HepG2 (cell line): ENCODE results near the gene FUT6. TPM values are rescaled to one million over a fixed set of nuclear protein-coding genes. Genes with fewer than 3 reads are reported as not detected.

Source experiments
- ATAC-seq: fragments of 200-7000 bp; cut with Tn5 transposase; 3 replicates; pipeline ENCODE4 v1.9.1; 2020; ENCODE audit warnings: mild to moderate bottlenecking, moderate library complexity
- BruUV-seq: library from RNA; stranded (reverse); fragments of 400-500 nt; replicated peaks from 2 replicates; lab custom pipeline; 2021; lab: Mats Ljungman, UMichigan
- CTCF ChIA-PET: fragments of 300-600 bp; formaldehyde crosslinking; extraction: SDS; loops from one replicate; lab custom pipeline; 2021; ENCODE audit warnings: low total read pairs, inconsistent platforms, low intra/inter-chr PET ratio; lab: Yijun Ruan, JAX
- POLR2A ChIA-PET: fragments of 350-600 bp; sonication (Branson Sonifier 250); formaldehyde crosslinking; loops from one replicate; lab custom pipeline; 2020; ENCODE audit warnings: antibody characterized with exemption, inconsistent platforms; lab: Yijun Ruan, JAX
- DNase-seq: peaks from one replicate; pipeline ENCODE4 v3.0.0-alpha.2; 2015; ENCODE audit warnings: low spot score
- FAIRE-seq: peaks from 3 replicates; lab custom pipeline; 2011; peaks lifted over from hg19 to GRCh38; lab: Jason Lieb, UNC
- H2AFZ ChIP-seq: one replicate; pipeline ENCODE4 v1.6.1; 2011; ENCODE audit warnings: low read length, inconsistent platforms
- H3K27ac ChIP-seq: fragments of 300-600 bp; 3 replicates; pipeline ENCODE4 v1.8.0; 2011; ENCODE audit warnings: mixed run types, mild to moderate bottlenecking, mixed read lengths, low read length, inconsistent platforms; ENCODE audit not compliant: insufficient read depth; ENCODE audit errors: extremely low read length
- H3K27me3 ChIP-seq, 2 experiments: fragments of 200-600 bp in 1 of 2; 2 replicates in 1 of 2; 3 replicates in 1 of 2; pipeline versions ENCODE4 v1.6.0 to v1.8.0; 2011; ENCODE audit warnings: low read length in 2 of 2, mild to moderate bottlenecking in 2 of 2, moderate library complexity in 2 of 2, inconsistent platforms in 1 of 2; ENCODE audit not compliant: insufficient read depth in 2 of 2, control insufficient read depth in 1 of 2
- H3K36me3 ChIP-seq, 2 experiments: fragments of 200-600 bp in 1 of 2; replicated peaks in 1 of 2; 2 replicates in 1 of 2; 3 replicates in 1 of 2; pipeline versions ENCODE4 v1.5.1 to v1.8.0; 2011; ENCODE audit warnings: low read length in 2 of 2, inconsistent platforms in 1 of 2; ENCODE audit not compliant: insufficient read depth in 2 of 2, control insufficient read depth in 1 of 2
- H3K4me1 ChIP-seq: 2 replicates; pipeline ENCODE4 v1.5.1; 2012; ENCODE audit warnings: low read length, inconsistent platforms; ENCODE audit not compliant: insufficient read depth
- H3K4me2 ChIP-seq: 2 replicates; pipeline ENCODE4 v1.6.0; 2011; ENCODE audit warnings: low read depth, low read length, inconsistent platforms
- H3K4me3 ChIP-seq, 3 experiments: fragments of 200-600 bp in 1 of 3; sonication (generic), shearing (Covaris generic) in 1 of 3; replicated peaks in 1 of 3; 2 replicates each; pipeline ENCODE4 v1.5.1; 2011 to 2016; ENCODE audit warnings: low read length in 3 of 3, inconsistent platforms in 2 of 3, low read depth in 2 of 3, mild to moderate bottlenecking in 2 of 3, control low read depth in 1 of 3, mixed read lengths in 1 of 3; ENCODE audit not compliant: insufficient read depth in 1 of 3
- H3K79me2 ChIP-seq: one replicate; pipeline ENCODE4 v1.6.1; 2011; ENCODE audit warnings: low read length, inconsistent platforms; ENCODE audit not compliant: insufficient read depth
- H3K9ac ChIP-seq: 2 replicates; pipeline ENCODE4 v1.6.0; 2011; ENCODE audit warnings: mild to moderate bottlenecking, low read depth, low read length, inconsistent platforms; ENCODE audit not compliant: insufficient read depth
- H3K9me3 ChIP-seq: 2 replicates; pipeline ENCODE4 v1.5.1; 2012; ENCODE audit warnings: mild to moderate bottlenecking, low read length
- H4K20me1 ChIP-seq: 2 replicates; pipeline ENCODE4 v1.6.0; 2011; ENCODE audit warnings: inconsistent platforms, mild to moderate bottlenecking, low read length, moderate library complexity; ENCODE audit not compliant: insufficient read depth
- AGO1 ChIP-seq: fragments of 200-400 bp; formaldehyde crosslinking; IDR thresholded peaks from 2 replicates; pipeline ENCODE4 v1.6.1; 2017; ENCODE audit warnings: mild to moderate bottlenecking, low read depth, low read length, moderate library complexity; ENCODE audit not compliant: poor library complexity, severe bottlenecking
- AGO2 ChIP-seq: fragments of 200-400 bp; formaldehyde crosslinking; optimal IDR thresholded peaks from 2 replicates; pipeline ENCODE3; 2017; ENCODE audit warnings: mild to moderate bottlenecking, low read depth, low read length, moderate library complexity
- PCBP1 ChIP-seq: fragments of 200-400 bp; formaldehyde crosslinking; IDR thresholded peaks from 2 replicates; pipeline ENCODE4 v1.6.1; 2017; ENCODE audit warnings: mild to moderate bottlenecking, low read depth, low read length, borderline replicate concordance
- RBFOX2 ChIP-seq: fragments of 200-400 bp; formaldehyde crosslinking; IDR thresholded peaks from 2 replicates; pipeline ENCODE4 v1.6.1; 2017; ENCODE audit warnings: low read depth, mild to moderate bottlenecking, low read length
- ZNF281 ChIP-seq: sonication (generic); formaldehyde crosslinking; IDR thresholded peaks from 2 replicates; pipeline ENCODE4 v1.4.0; 2020; ENCODE audit warnings: missing genetic modification reagents, borderline replicate concordance
- WGBS: methylation state at CpG from one replicate; pipeline ENCODE4 v1.1.6; 2017; ENCODE audit warnings: low lambda C conversion rate; 5-methylcytosine and 5-hydroxymethylcytosine counted together
- in situ Hi-C: cut with HindIII; loops from 2 replicates; pipeline ENCODE4 v1.10.0; 2017; ENCODE audit warnings: low pct_unique_long_range_greater_than_20kb; ENCODE audit not compliant: extremely low pct_ligation_motif_present
- intact Hi-C: fragments of 100-400 bp; cut with micrococcal nuclease; formaldehyde crosslinking; loops from one replicate; pipeline ENCODE4 v1.10.0; 2022; ENCODE audit not compliant: unreplicated experiment
- polyA plus RNA-seq, 8 experiments: library from polyadenylated mRNA; depleted of rRNA in 3 of 8; stranded (reverse) in 7 of 8; unstranded in 1 of 8; fragments of >200 nt; fragmentation: Illumina TruSeq in 4 of 8; extraction: Trizol in 4 of 8; gene quantifications; 2 replicates each; pipeline versions ENCODE4 v1.2.1 to v1.2.3, GENCODE V29; 2011 to 2016; ENCODE audit warnings: low read depth in 4 of 8, missing spikeins in 1 of 8, mixed read lengths in 1 of 8; ENCODE audit not compliant: insufficient read depth in 1 of 8
- total RNA-seq, 5 experiments: library from RNA; depleted of rRNA; stranded (reverse); fragments of >200 nt; fragmentation: Illumina TruSeq; extraction: Trizol; gene quantifications; 2 replicates each; pipeline ENCODE4 v1.2.3, GENCODE V29; 2016; ENCODE audit warnings: low read depth in 1 of 5

Gene FUT6
- total and polyA plus RNA-seq, 2 of the 13 experiments (the other 11 are each of a cell fraction or from before 2014, with no cell fraction given): 8.2 to 27.7 TPM

- H3K4me1 ChIP-seq: peaks cover 19% of the 10 kb centered on the region
- H3K9me3 ChIP-seq: no peaks in the 10 kb centered on the region
- H4K20me1 ChIP-seq: no peaks in the 10 kb centered on the region
- H3K4me2 ChIP-seq: no peak overlapping the region
- no peak overlapping the region for H3K27ac ChIP-seq
- ChIA-PET POLR2A (interaction anchor here (1.0 kb wide), 1 partner anchor 69 kb away, joined by 3 read pairs; no protein-coding TSS in a partner anchor), CTCF (no interaction called here)
- H3K4me3 ChIP-seq: no peak overlapping the region
- no TSS peak for BruUV-seq
- ATAC-seq (no peak), FAIRE-seq (no peak), DNase-seq (no peak)
- no peaks in the 10 kb centered on the region for H3K27me3 ChIP-seq
- in situ Hi-C loops (no loop called here), intact Hi-C loops (no loop called here)
- TF ChIP-seq AGO1 (peak; percentile 33), AGO2 (peak; percentile 70), ZNF281 (CRISPR knock-in tag) (no peak), PCBP1 (0 out of 2 replicates have a peak, but pooled peaks have one; percentile 28), RBFOX2 (peak; percentile 62; the same call in 1 of the 2 replicates)
- no peak overlapping the region for H2AFZ ChIP-seq
- 97% methylated on average over 7 of the region's 39 CpGs for WGBS
- H3K9ac ChIP-seq: no peak overlapping the region
- H3K79me2 ChIP-seq: no peaks in the 10 kb centered on the region
- H3K36me3 ChIP-seq: peaks cover 17 to 40% of the 10 kb centered on the region in 2 experiments; a peak in 4 of 5 replicates
These were observed 51.9 kb downstream of the FUT6 start for GRCh38 chr19:5787409-5788182.
